Ishikawa (cell line): Measurements from ENCODE around the gene CATSPER3.

ENCODE experiments used
- CEBPB ChIP-seq: IDR thresholded peaks from 2 replicates; pipeline ENCODE4 v1.6.1; 2012
- CREB1 ChIP-seq: IDR thresholded peaks from 2 replicates; pipeline ENCODE4 v1.6.1; 2012; ENCODE audit warnings: low read depth
- EGR1 ChIP-seq: IDR thresholded peaks from 2 replicates; pipeline ENCODE4 v1.6.1; 2012
- EP300 ChIP-seq: IDR thresholded peaks from 2 replicates; pipeline ENCODE4 v1.6.1; 2012; ENCODE audit warnings: borderline replicate concordance
- FOXM1 ChIP-seq: IDR thresholded peaks from 2 replicates; pipeline ENCODE4 v1.6.1; 2012; ENCODE audit warnings: low read depth, borderline replicate concordance
- NFIC ChIP-seq: IDR thresholded peaks from 2 replicates; pipeline ENCODE4 v1.6.1; 2012
- RAD21 ChIP-seq: IDR thresholded peaks from 2 replicates; pipeline ENCODE4 v1.6.1; 2012; ENCODE audit warnings: low read depth
- TAF1 ChIP-seq: IDR thresholded peaks from 2 replicates; pipeline ENCODE4 v1.6.1; 2012; ENCODE audit warnings: low read depth, mild to moderate bottlenecking
- TCF12 ChIP-seq: IDR thresholded peaks from 2 replicates; pipeline ENCODE4 v1.6.1; 2012; ENCODE audit warnings: low read depth
- TEAD4 ChIP-seq: IDR thresholded peaks from 2 replicates; pipeline ENCODE4 v1.6.1; 2012
- YY1 ChIP-seq: IDR thresholded peaks from 2 replicates; pipeline ENCODE4 v1.6.1; 2012; ENCODE audit warnings: low read depth
- ZBTB7A ChIP-seq: IDR thresholded peaks from 2 replicates; pipeline ENCODE4 v1.6.1; 2012; ENCODE audit warnings: low read depth
- TF ChIP-seq, protein P1 (sequence below): IDR thresholded peaks from 2 replicates; pipeline ENCODE4 v1.6.1; 2012; ENCODE audit warnings: low read depth, mild to moderate bottlenecking
- TF ChIP-seq, protein P2 (sequence below): IDR thresholded peaks from 2 replicates; pipeline ENCODE4 v1.6.1; 2012
- TF ChIP-seq, protein P3 (sequence below): IDR thresholded peaks from 2 replicates; pipeline ENCODE4 v1.6.1; 2012

Gene CATSPER3

DNA sequence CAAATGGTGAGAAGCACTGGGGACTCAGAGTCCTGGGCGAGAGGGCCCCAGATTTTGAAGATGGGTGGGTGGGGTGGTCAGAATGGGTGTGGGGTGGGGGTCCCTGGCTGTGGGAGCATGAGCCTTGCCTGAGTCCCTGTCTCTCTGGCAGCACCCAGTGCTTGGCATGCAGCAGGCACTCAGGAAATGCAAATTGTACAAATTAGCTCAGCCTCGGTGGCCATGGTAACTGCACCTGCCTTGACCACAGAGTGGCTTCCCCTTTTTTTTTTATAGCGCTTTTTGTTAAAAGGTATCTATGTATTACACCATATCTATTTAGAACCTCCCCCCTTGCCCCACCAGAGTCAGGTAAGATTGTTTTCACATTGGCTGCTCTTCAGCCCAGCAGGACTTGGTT lies 85.6 kb downstream of the CATSPER3 start:
- no peak for TF ChIP-seq TAF1
- TF ChIP-seq TEAD4, result no peak
- no peak for TF ChIP-seq ZBTB7A
- TF ChIP-seq, protein P1, sequence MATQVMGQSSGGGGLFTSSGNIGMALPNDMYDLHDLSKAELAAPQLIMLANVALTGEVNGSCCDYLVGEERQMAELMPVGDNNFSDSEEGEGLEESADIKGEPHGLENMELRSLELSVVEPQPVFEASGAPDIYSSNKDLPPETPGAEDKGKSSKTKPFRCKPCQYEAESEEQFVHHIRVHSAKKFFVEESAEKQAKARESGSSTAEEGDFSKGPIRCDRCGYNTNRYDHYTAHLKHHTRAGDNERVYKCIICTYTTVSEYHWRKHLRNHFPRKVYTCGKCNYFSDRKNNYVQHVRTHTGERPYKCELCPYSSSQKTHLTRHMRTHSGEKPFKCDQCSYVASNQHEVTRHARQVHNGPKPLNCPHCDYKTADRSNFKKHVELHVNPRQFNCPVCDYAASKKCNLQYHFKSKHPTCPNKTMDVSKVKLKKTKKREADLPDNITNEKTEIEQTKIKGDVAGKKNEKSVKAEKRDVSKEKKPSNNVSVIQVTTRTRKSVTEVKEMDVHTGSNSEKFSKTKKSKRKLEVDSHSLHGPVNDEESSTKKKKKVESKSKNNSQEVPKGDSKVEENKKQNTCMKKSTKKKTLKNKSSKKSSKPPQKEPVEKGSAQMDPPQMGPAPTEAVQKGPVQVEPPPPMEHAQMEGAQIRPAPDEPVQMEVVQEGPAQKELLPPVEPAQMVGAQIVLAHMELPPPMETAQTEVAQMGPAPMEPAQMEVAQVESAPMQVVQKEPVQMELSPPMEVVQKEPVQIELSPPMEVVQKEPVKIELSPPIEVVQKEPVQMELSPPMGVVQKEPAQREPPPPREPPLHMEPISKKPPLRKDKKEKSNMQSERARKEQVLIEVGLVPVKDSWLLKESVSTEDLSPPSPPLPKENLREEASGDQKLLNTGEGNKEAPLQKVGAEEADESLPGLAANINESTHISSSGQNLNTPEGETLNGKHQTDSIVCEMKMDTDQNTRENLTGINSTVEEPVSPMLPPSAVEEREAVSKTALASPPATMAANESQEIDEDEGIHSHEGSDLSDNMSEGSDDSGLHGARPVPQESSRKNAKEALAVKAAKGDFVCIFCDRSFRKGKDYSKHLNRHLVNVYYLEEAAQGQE, result no peak
- TF ChIP-seq TCF12, result no peak
- no peak for TF ChIP-seq FOXM1
- TF ChIP-seq YY1, result no peak
- TF ChIP-seq CREB1, result no peak
- TF ChIP-seq, protein P2, sequence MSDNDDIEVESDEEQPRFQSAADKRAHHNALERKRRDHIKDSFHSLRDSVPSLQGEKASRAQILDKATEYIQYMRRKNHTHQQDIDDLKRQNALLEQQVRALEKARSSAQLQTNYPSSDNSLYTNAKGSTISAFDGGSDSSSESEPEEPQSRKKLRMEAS, result no peak
- TF ChIP-seq NFIC, result no peak
- TF ChIP-seq EP300, result no peak

DNA sequence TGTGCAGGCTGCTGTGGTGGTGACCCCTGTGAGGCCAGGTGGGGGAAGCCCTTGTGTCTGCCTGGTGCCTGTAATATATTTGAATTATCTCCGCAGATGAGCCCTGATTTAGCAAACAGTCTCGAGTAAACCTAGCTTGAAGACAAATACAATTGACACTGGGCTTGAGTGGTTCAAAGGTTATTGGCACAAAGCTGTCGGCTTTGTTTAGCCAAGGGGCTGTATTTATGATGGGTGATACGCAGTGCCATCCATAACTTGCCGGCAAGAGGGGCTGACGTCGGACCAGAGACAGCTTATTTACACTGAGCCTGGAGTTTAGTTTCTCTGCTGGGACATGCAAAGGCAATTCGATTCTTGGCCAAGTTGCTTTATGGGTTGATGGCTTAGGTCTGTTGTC lies 86.3 kb downstream of the CATSPER3 start:
- TF ChIP-seq TCF12 (no peak), FOXM1 (no peak), TEAD4 (no peak), EP300 (no peak), CEBPB (no peak), TAF1 (no peak), NFIC (no peak), YY1 (no peak), EGR1 (no peak), CREB1 (no peak), ZBTB7A (no peak), RAD21 (no peak)
- TF ChIP-seq, protein P1, result no peak
- TF ChIP-seq, protein P2, result no peak

DNA sequence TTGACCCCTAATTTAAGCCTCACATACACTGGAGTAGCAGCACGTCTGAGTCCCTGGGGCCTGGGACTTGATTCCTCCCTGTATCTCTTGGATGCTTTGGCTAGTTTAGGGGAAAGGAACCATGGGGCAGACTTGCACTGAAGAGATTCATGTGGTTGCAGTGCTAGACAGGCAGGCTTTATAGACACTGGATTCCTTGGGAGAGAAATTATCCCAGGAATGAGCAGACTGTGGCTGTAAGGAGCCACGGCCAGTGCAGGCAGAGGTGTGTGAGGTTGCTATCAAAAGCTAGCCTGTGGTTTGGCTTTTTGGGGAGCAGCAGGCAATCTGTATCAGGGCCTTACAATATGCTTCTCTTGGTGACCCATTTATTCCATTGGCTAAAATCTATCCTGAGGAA lies 86.8 kb downstream of the CATSPER3 start:
- TF ChIP-seq TAF1 (no peak), TCF12 (no peak), CEBPB (no peak), FOXM1 (no peak), NFIC (no peak), YY1 (no peak), RAD21 (no peak), ZBTB7A (no peak), EGR1 (no peak), TEAD4 (no peak), CREB1 (no peak)
- TF ChIP-seq, protein P3, sequence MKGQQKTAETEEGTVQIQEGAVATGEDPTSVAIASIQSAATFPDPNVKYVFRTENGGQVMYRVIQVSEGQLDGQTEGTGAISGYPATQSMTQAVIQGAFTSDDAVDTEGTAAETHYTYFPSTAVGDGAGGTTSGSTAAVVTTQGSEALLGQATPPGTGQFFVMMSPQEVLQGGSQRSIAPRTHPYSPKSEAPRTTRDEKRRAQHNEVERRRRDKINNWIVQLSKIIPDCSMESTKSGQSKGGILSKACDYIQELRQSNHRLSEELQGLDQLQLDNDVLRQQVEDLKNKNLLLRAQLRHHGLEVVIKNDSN, result no peak
- TF ChIP-seq, protein P1, result no peak
- TF ChIP-seq, protein P2, result no peak

DNA sequence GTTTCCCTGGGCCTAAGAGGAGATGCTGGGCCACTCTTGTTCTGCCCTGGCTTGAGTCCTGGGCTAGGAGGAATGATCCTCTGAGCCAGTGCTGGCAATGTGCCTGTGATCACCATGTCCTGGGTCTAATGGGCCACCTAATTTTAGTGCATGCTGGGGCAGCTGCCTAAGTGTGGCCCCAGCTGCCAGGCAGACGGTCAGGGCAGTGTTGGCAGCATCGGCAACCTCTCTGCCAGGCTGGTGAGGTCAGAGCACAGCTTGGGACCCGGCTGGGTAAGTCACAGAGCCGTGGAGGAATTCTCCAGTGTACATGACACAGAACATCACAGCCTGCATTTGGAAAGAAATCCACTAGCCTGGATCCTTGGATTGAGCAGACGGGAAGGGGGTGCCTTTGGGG lies 87.7 kb downstream of the CATSPER3 start:
- TF ChIP-seq, protein P2, result no peak
- TF ChIP-seq EP300, result no peak
- no peak for TF ChIP-seq YY1
- TF ChIP-seq EGR1, result no peak
- TF ChIP-seq TEAD4, result no peak

DNA sequence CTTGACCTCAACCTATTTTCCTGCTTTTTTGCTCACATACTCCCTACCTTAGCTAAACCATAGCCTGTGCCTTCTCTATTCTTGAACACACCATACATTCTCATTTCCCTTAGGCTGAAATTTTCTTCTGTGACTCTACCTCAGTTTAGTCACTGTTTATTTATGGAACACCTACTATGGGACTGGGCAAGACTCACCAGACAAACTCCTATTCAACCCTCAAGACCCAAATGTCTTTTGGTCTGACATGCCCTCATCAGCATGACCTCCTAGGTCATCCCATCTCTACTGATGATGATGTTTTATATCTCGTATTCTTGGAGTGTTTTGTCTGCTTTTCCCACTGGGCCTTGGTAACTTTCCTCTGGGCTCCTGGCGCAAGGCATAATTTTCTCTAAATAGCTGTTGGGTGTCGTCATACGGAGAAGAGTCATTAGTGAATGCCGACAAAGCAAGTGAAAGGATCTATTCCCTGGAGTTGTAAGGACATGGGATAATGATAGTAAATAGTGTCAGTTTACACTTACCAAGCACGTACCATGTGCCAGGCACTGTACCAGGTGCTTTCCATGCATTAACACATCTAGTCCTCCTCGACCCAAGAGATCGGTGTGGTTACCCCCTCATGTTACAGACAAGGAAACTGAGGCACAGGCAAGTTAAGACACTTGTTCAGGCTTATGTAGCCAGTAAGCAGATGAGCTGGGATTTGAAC lies 88.8 kb downstream of the CATSPER3 start:
- TF ChIP-seq YY1 (no peak), CEBPB (no peak), TEAD4 (no peak), TCF12 (no peak), FOXM1 (no peak)
